Measurements from ENCODE around the gene RNF114.

DNA sequence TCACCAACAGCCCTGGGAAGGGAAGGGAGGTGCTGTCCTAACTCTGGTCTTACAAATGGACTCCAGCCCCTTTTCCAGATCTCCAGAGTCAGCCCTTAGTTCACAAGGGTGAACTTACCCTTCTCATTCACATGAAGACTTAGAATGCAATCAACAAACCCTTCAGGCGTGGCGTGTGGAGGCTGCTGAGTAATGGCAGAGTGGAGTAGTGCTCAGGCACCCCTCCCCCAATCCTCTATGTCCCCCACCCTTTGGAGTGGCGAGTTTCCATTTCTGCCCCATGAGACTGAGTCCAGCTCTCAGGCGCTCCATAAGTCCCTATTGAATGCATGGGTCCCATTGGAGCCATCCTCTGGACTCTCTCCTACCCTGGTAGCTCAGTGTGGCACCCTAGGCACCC is 49.9 kb downstream of the RNF114 start:
- no peak for TF ChIP-seq POLR2A (IDR thresholded peaks at IDR 0.05; ENCODE audit: low read depth, low read length)
- no peak for TF ChIP-seq CTCF (IDR thresholded peaks at IDR 0.05; ENCODE audit: extremely low read depth in 1 of 2, insufficient read depth in 1 of 2, low read depth in 1 of 2, low read length in 2 of 2)
- TF ChIP-seq EZH2 (IDR thresholded peaks at IDR 0.05; ENCODE audit: borderline replicate concordance, low read depth, low read length, severe bottlenecking), result no peak
- no peak for TF ChIP-seq POLR2AphosphoS5 (IDR thresholded peaks at IDR 0.05; ENCODE audit: insufficient read depth, low read depth, low read length)

Data from endothelial cell of umbilical vein (primary cell).